ENCODE data around the gene RAE1.

DNA sequence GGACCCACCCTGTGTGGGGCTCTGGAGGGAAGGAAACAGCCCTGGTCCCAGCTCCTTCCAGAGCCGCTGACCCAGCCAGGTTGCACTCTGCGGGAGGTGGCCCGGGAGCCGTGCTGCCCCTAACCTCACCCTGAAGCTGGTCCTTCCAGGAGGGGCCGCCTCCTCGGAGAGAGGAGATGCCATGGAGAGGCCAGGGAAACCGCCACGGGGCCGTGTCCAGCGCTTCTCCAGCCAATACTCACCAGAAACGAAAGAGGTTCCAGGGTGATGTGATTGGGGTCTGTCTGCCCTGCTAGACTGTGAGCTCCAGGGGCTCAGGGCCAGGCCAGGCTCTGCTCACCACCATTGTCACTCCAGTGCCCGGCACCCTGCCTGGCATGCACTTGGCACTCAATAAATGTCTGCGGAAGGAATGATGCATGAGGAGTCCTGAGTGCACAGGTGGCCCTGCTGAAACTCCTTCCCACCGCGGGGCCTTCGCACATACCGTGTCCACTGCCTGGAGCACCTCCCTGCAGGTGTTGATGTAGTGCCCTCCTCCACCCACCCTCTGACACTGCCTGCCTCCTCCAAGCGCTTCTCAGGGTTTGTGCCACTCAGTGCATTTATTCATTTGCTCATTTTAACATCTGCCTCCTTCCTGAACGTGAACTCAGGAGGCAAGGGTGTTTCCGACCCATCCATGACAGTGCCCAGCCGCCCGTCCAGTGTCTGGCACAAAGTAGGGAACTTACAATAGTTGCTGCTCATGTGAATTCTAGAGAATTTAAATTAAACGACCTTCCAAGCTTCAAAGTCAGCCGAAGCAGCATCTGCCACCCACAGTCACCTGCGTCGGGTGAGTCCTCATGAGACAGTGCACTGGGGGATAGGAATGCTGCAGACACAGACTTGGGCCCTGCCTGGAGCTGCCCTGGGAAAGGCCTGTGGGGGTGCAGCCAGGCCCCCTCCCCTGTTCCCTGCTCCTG is 70.5 kb downstream of the RAE1 start:
- no peak for TF ChIP-seq CTCF (conservative IDR thresholded peaks at IDR 0.05; ENCODE audit: low read length)
- TF ChIP-seq EZH2phosphoT487 (IDR thresholded peaks at IDR 0.05; ENCODE audit: borderline replicate concordance) = no peak
